ENCODE data around the gene SLC30A3.
A peak's percentile ranks its signal among the peaks of the same experiment; 100 is the strongest.
"Not testable (repeated sequence)": the region's sequence is repeated elsewhere in the genome, so short reads cannot be mapped to it uniquely, and the experiment has no call there.

The SLC30A3 gene

DNA sequence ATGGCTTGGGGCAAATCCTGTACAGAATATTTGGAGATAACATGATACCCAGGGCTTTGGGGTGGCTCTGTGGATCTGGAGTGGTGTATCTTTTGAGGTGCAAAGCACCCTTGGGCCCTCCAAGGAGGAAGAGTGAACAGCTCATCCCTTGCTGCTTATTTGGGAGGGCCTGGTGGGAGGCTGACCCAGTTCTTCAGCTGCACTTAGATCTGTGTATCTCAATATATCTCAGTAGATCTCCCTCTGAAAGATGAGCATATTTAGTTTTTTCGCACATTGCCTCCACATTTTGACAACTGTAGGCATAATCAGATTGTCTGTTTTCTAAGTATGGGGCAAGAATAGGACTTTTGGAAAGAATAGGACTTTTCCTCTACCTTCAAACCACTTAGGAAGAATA, 22.1 kb upstream of the SLC30A3 start:
- DNase-seq, result no peak

DNA sequence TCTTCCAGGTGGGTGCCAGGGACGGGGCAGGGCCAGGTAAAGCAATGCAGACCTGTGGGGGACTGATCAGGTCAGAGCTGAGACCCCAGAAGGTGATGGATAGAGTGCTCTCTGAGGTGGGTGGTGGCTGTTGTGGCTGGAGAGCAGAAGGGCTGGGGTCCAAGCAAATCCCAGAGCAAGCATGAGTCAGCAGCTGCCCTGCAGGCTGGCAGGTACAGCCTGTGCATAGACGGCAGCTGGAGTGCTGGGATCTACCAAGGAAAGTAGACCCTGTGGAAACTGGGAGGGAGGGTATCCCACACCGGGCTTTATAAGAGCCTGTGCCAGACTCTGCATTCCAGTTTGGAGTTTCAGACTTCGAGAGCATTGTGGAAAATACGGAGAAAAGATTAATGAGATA, 20.0 kb upstream of the SLC30A3 start:
- DNase-seq, result no peak

DNA sequence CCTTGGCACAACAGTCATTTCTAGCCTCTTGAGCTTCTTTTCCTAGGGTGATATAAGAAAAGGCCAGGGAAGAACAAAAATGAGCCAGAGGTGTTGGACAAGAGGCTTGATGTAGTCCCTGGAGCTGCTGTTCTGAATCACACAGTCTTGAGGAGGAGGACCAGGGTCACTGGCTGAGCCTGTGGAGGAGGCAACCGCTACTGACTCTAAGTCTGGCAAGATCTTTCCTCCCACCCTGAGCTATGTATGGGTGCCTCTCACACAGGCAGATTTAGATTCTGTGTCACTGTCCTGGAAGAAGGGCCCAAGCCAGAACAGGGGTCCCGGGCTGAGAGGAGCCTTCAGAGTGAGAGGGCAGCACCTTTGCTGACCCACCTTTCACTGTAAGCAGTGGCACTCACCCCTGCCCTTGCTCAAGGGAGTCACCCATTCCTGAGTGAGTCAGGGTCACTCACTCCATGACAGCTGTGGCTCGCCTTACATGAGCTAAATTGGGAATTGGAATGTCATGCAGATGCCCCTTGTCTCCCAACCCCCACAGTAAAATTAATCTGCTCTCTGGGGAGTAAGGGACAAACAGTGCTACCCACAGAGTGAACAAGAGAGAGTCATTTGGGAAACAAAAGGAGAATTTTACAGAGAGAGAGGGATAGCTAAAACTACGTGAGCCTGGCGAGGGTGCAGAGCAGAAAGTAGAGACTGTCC, 19.2 kb upstream of the SLC30A3 start, which contains the start of gene TRIM54:
TSS of gene TRIM54 (plus strand) at position 575 of the 705 bp plus-strand sequence. CDS start 303 bp downstream, outside the sequence.
- no peak for DNase-seq

DNA sequence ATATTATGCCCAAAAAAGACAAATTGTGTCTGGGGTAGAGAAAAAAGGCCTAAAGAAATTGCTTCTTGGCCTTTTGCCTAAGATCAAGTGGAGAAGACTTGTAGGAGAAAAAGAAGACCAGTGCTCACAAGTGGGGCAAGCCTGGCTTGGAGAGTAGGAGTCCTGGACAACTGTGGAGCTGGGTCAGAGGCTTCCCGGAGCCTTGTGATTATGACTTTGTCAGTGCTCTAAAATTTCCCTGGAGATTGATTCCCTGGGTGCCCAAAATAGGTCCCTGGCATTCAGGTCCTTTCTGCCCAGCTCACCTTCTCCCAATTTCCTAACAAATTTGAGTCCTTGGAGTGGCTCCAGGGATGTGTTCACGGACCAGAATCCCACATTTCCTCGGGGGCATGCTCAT, 18.6 kb upstream of the SLC30A3 start:
- no peak for DNase-seq

DNA sequence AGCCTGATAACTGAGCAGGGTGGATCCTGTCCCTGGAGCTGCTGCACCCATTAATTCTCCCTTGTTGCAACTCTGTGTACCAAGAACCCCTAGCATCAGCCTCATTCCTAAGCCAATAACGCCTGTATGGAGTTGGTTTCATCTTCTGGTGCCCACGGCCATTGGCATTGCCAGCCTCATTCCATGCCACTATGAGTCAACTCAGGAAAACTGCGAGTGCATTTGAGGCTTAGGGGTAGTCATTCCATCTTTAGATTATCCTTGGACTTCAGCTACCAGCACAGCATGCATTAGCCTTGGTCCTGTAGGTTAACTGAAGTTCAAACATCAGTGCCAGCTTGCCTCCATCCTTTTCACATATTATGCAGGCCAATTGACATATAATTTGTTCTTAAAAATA, 18.0 kb upstream of the SLC30A3 start:
- DNase-seq, result no peak

DNA sequence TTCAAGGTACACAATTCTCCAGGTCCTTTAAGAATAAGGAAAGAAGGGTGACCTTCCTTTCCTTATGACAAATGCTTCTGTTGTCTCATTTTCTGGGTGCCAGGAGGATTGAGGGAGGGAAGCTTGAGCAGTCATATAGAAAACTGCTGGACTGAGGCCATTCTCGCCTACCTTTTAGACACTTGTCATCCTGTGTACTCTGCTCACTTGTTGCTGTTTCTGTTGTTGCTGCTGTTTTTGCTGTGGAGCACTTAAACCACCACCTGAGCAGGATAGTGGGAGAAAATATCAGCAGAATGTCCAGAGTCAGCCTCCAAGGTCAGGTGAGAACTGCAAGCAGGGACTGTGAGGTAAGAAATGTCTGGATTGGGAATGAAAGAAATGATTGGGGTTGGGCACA, 15.2 kb upstream of the SLC30A3 start:
- DNase-seq, result no peak

DNA sequence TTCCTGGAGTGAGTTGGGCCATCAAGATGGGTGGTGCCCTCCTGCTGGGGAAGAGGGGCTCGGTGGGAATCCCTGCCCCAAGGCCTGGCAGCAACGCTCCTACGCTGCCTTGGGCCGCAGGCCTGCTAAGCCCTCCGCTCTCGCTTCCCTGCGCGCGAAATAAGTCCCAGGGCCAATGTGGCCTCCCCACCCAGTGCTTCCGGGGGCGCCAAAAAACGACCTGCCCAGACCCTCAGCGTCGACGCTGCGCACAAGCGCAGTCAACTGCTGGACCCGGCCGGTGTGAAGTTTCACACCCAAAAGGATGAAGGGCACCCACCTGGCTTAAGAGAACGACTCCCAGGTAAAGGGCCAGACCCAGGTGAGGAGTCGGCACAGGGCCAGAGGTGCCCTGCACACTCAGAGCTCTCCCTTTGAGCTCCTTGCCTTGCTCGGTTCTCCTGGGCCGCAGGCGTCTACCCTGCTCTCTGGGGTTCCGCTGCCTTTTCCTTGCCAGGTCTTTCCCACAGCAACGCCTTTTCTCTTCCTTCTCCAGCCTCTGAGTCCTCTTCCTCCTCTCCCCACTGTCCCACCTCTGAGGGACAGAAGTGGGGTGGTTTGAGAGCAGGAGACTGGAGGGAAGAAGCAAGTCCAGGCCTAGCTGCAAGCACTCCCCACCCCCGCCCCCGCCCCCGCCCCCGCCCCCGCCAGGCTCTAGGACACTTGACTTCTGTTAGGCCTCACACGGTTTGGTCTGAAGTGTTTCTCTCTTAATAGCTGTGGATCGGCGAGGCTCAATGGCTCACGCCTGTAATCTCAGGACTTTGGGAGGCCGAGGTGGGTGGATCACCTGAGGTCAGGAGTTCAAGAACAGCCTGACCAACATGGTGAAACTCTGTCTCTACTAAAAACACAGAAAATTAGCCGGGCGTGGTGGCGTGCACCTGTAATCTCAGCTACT, 12.6 kb upstream of the SLC30A3 start, which contains the start of gene DNAJC5G:
TSS of gene DNAJC5G (plus strand) at position 223 of the 940 bp plus-strand sequence. CDS start 1,296 bp downstream, outside the sequence.
- DNase-seq, result no peak

DNA sequence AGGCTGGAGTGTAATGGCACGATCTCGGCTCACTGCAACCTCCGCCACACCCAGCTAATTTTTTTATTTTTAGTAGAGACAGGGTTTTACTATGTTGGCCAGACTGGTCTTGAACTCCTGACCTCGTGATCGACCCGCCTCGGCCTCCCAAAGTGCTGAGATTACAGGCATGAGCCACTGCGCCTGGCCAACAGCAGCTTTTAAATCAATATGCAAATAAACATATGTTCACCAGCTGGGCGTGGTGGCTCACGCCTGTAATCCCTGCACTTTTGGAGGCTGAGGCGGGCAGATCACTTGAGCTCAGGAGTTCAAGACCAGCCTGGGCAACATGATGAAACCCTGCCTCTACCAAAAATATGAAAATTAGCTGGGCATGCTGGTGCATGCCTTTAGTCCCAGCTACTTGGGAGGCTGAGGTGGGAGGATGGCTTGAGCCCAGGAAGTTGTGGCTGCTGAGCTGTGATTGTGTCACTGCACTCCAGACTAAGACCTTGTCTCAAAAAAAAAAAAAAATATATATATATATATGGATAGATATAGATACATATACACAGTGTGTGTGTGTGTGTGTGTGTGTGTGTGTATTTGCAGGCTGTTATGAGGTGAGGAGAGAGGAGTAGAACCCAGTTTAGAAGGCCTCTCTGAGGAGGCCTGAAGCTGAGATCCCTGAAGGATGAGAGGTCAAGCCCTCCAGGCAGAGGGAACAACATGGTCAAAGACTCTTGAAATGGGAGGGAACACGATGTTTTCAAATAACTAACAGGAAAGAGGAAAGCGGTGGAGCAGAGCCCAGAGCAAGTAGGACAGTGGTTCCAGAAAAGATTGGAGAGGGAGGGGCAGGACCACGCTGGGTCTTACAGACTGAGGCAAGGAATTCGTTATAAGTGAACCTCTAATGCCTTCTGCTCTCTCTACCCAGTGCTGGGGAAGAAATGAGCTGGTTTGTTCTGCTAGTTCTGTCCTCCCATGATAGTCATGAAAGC, 10.0 kb upstream of the SLC30A3 start:
- not testable (repeated sequence) for DNase-seq

DNA sequence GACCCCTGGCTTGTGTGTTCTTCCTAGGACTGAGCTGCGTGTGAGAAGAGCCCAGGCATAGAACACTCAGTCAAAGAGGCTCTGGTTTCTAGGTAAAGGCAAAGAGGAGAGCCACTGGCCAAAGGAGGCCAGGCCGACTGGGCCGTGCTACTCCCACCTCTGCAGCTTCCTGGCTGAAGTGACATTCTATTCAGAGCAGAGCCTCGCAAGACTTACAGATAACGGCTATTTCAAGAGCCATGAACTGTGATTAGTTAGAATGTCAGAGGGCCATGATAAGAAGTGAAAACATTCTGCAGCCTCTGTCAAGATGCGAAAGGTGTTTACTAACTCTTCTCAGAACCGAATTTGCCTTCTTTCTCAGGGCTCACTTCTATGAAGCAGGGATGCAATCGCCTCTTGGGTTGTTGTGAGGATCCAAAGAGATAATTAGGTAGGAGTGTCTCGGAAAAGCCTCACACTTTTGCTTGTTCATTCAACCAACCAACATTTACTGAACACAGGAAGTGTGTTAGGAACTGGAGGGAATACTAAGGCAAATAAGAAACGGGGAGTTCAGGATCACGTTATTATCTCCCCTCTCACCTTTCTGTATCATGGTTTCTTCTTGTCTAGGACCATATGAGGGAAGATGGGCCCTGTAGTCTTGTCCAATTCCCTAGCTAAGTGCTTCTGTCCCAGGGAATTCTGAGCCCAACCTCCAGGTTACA, 8.9 kb upstream of the SLC30A3 start:
- no peak for DNase-seq

DNA sequence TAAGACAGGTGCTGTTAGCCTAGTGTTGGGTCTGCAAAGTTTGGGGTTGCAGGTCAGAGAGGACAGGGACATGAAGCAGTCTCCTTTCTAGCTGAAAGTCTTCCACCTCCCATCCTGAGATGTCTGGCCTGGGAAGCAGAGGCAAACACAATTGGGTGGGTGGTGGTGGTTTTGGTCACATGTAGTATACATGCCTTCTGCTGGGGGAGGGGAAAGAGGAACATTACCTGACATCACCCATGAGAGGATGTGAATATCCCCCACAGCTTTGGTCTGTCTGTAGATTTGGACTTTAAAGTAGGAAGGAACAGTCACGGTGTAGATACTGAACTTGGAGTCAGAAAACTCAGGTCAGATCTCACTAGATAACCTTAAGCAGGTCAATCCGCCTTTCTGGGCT, 7.8 kb upstream of the SLC30A3 start:
- DNase-seq, result no peak

DNA sequence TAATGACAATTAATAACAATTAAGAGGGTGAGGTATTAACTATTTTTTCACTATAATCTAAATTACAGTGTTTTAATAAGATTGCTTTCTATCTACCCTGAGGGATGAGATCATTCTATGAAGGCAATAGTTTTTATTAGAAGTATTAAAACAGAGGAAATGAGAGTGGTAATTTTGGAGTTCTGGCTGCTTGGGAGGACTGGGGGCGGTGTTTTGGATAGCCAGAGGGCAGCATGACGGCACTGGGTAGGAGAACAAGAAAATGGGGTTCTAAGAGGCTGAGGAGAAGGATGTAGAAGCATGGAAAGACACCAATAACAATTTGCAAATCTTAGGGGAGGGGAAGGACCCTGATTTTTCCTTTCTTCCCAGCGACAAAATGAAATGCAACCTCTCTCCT, 7.3 kb upstream of the SLC30A3 start:
- no peak for DNase-seq

DNA sequence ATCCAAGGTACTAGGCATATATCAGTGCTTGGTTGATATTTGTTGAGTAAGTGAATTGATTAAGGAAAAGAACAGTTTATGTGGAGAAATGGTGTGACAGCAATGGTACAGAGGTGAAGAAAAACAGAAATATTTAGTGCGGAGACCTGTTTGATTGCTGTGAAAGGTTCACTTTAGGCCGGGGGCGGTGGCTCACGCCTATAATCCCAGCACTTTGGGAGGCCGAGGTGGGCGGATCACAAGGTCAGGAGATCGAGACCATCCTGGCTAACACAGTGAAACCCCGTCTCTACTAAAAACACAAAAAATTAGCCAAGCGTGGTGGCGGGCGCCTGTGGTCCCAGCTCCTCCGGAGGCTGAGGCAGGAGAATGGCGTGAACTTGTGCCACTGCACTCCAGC, 5.4 kb upstream of the SLC30A3 start:
- DNase-seq, result not testable (repeated sequence)

DNA sequence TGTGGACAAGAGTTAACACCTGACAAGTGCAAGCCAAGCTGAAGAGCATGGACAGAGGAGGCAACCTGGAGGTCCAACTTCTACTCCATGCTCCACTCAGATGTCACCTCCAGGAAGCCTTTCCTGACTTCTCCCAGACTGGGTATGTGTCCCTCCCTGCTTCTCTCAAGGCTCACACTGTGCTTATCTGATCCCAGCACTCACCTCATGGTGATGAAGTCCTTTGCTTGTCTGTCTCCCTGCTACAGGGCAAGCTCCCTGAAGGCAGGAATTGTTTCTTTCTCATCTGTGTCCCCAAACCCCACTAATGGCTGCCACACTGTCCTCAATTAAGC, 2.7 kb upstream of the SLC30A3 start:
- no peak for DNase-seq

DNA sequence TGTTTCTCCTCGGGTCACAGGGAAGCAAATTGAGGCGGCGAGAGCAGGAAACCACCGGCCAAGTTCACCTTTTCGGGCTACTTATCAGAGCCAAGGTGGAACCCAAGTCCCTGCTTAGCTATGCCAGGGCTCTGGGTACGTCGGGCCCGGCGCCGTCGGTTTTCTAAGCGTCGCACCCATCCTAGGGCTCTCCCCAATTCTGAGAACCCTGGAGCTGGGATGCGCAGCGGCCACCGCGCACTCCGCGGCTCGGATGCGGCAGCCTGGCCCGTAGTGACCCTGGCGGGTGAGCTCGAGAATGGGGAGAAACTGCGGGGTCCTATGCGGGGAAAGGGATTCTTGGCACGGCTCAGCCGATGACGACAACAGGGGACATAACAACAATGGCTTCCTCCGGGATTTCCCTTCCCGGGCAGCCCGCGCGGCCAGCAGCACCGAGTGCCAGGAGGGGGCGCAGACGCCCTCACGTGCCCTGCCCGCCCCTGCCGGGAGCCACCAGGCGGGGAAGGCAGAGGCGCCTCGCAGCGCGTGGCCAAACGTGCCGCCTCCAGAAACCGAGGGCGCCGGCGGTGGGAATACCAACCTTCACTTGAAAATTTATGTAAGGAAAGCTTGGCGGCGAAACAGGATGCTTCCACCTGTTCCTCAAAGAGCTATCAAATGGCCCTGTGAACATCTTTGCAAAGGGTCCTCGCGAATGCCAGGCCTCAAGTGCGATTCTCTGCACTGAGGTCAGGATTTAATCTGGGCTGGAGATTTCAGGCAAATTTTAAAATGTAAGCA, 2.1 kb upstream of the SLC30A3 start:
- DNase-seq, result peak; percentile 53

DNA sequence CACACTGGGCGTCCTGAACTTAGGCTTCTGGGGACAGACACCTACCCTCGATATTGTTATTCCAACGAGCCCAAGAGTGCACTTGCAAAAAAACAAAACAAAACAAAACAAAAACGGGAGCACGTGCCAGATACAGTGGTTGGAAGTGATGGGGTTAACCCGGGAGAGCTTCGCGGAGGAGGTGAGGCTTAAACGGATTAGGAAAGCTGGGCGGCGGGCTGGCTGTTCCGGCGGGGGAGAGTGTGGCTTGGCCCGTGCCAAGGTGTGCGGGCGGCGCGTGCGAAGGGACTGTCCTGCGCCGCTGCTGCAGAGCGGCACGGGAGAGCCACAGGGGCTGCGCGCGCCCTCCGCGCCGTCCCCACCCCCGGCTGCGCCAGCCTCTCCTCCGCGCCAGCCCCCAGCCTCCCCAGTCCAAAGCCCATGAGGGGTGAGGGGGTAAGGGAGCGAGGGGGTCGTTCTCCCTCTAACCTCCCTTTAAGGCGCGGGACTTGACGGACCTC, 1.5 kb upstream of the SLC30A3 start:
- no peak for DNase-seq

DNA sequence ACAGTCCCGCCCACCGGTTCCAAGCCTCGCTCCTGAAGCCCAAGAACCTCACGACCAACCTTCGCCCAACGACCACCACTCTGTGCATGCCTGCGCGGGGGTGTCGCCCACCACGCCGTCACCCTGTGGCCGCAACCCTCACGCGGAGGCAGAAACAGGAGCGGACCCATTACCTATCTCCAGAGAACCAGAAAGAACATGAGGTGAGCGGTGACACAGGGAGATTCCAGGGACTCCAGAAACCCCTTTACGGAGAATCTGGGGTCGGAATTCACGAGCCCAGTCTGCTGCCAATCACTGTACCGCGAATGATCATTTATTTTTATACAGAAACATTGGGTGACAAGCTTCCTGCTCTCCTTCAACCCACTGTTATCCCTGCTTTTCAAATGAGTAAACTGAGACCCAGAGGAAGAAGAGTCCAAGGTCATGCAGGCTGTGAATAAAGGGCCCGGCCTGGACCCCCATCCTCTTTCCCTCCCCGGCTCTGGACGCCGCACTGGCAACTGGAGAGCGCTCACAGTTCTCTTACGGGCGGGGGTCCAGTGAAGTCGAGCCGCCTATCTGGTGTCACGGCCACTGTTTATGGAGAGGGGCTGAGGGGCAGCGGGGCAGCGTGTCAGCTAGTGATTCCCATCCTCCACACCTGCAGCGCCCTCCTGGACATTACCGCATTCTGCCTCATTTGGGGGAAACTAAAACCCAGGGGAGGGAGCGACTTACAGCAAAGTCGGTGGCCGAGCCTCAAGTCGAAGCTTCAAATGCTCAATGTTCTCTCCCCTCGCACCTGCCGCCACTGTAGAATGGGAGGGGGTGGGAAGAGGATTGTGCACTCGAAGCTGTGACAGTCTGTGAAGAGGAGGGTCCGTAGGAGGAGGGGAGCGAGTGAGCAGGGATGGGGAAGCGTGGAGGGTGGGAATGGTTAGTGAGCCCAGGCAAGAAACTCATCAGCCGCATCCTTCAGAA, 723 bp upstream of the SLC30A3 start:
- DNase-seq, result no peak

DNA sequence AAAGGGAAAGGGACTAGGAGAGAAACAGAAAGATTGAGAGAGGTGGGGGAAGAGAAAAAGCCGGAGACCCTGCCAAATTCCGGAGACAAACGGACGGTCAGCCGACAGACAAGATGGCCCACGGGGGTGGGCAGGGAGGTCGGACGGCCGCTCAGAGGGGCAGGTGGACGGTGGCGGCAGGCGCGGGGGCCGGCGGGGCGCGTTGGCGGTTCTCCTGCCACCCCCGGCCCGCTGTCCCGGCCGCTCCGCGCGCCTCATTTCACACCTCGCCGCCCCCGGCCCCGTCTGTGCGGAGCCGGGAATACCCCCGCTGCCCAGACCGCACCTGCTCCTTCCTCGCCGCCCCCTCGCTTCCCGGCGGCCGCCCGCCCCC, 935 bp downstream of the SLC30A3 start:
- DNase-seq, result no peak

DNA sequence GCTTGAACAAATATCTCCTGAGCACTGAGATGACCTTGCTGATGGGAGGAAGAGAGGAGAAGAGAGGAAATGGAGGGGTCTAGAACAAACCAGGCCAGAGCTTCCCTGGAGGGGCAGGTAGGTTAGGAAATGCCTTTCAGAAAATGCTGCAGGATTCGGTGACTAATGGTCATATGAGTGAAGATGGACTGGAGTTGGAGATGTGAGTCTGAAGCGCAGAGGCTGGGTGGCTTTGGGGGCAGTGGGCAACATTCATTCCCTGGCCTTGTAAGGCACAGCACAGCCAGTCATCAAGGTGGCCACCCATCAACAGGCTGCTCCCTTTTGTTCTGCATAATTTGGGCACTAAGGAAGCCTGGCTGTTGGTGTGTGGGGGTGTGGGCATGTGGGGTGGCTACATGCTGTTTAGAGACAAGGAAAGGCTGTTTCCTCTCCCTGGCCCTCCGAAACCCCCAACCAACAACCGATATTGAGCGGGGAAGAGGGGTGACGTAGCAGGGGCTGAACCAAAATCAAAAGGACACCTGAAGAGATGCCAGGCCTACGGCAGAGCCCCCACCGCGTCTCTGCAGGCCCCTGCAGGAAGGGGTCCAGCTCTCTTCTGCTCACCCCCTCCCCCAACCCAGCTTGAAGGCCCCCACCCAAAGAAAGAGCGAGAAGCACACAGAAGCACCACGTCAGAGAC, 1.5 kb downstream of the SLC30A3 start:
- no peak for DNase-seq

DNA sequence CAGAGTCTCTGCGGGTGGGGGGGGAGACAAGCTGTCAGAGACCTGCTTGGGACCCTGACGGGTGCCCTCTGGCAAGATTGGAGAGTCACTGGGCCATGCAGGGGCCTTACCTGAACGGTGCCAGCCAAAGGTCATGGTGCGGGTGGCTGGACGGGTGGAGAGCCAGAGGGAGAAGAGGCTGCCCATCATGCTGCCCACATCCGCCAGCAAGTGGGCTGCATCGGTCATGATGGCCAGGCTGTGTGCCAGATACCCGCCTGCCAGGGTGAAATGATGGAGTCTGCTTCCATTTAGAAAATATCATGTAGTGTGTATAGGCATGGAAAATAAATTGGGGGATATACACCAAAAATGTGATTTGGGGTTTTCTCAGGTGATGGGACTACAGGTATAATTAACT, 4.8 kb downstream of the SLC30A3 start:
- DNase-seq, result no peak

Measured in activated CD4-positive, CD25-positive, alpha-beta regulatory T cell treated with anti-CD3 and anti-CD28 coated beads, Interleukin-2, amount 50 U/mL, for 72 hours (primary cell).